CD4-positive, alpha-beta memory T cell (primary cell): ENCODE data around the gene RNF213. TPM values are rescaled to one million over a fixed set of nuclear protein-coding genes. Genes with fewer than 3 reads are reported as not detected.
"Not testable (repeated sequence)": the region's sequence is repeated elsewhere in the genome, so short reads cannot be mapped to it uniquely, and the experiment has no call there.

Experiments used
- CTCF ChIA-PET: fragments of 350-600 bp; sonication (Branson Sonifier 250); formaldehyde crosslinking; loops from one replicate; lab custom pipeline; 2021; ENCODE audit warnings: inconsistent platforms; ENCODE audit not compliant: partially characterized antibody; lab: Charles Lee
- POLR2A ChIA-PET: fragments of 350-600 bp; sonication (Branson Sonifier 250); formaldehyde crosslinking; loops from one replicate; lab custom pipeline; 2021; ENCODE audit not compliant: partially characterized antibody; lab: Charles Lee
- DNase-seq, 5 donors: peaks; one replicate each; pipeline versions ENCODE4 v3.0.0 to v3.0.0-alpha.2; 2020 to 2022; ENCODE audit warnings: mixed read lengths in 1 of 5
- H3K27ac ChIP-seq: one replicate; pipeline ENCODE4 v1.7.0; 2013; ENCODE audit warnings: low read depth, low read length
- H3K27me3 ChIP-seq: 2 replicates; pipeline ENCODE4 v1.7.0; 2013; ENCODE audit warnings: mild to moderate bottlenecking, low read length, moderate library complexity; ENCODE audit not compliant: insufficient read depth
- H3K36me3 ChIP-seq: 2 replicates; pipeline ENCODE4 v1.7.0; 2013; ENCODE audit warnings: mild to moderate bottlenecking, low read length, moderate library complexity; ENCODE audit not compliant: insufficient read depth
- H3K4me1 ChIP-seq: 2 replicates; pipeline ENCODE4 v1.7.0; 2013; ENCODE audit warnings: mild to moderate bottlenecking, low read length, moderate library complexity; ENCODE audit not compliant: insufficient read depth
- H3K4me3 ChIP-seq, 2 donors: one replicate each; pipeline ENCODE4 v1.7.0; 2013; ENCODE audit warnings: low read length in 2 of 2, mild to moderate bottlenecking in 1 of 2
- H3K9me3 ChIP-seq, 2 donors: one replicate each; pipeline ENCODE4 v1.7.0; 2013; ENCODE audit warnings: low read length in 2 of 2, control low read depth in 1 of 2; ENCODE audit not compliant: control insufficient read depth in 1 of 2
- H3K27ac Mint-ChIP-seq, 7 donors: one replicate each; pipeline ENCODE4 v1.8.0; 2020 to 2021; ENCODE audit warnings: mixed read lengths in 7 of 7, mild to moderate bottlenecking in 6 of 7, inconsistent platforms in 3 of 7, moderate library complexity in 3 of 7
- H3K27me3 Mint-ChIP-seq, 2 donors: one replicate each; pipeline ENCODE4 v1.8.0; 2020 to 2021; ENCODE audit warnings: mixed read lengths in 2 of 2
- H3K36me3 Mint-ChIP-seq, 2 donors: one replicate each; pipeline ENCODE4 v1.8.0; 2020 to 2021; ENCODE audit warnings: mixed read lengths in 2 of 2, inconsistent platforms in 1 of 2, mild to moderate bottlenecking in 1 of 2
- H3K4me1 Mint-ChIP-seq, 4 donors: one replicate each; pipeline ENCODE4 v1.8.0; 2020 to 2021; ENCODE audit warnings: mixed read lengths in 4 of 4, mild to moderate bottlenecking in 1 of 4
- H3K4me3 Mint-ChIP-seq, 8 donors: one replicate each; pipeline ENCODE4 v1.8.0; 2020 to 2021; ENCODE audit warnings: mixed read lengths in 8 of 8, mild to moderate bottlenecking in 7 of 8, moderate library complexity in 6 of 8, inconsistent platforms in 3 of 8
- H3K9me3 Mint-ChIP-seq, 8 donors: one replicate each; pipeline ENCODE4 v1.8.0; 2020 to 2021; ENCODE audit warnings: mixed read lengths in 8 of 8, mild to moderate bottlenecking in 5 of 8, inconsistent platforms in 3 of 8, moderate library complexity in 1 of 8
- intact Hi-C: fragments of 100-400 bp; cut with micrococcal nuclease; formaldehyde crosslinking; loops from one replicate; pipeline ENCODE4 v1.15.1; 2023
- polyA plus RNA-seq, 2 donors: library from polyadenylated mRNA; unstranded; fragments of 300-500 nt; fragmentation: Illumina TruSeq; gene quantifications; one replicate each; pipeline ENCODE4 v1.2.3, GENCODE V29; 2021
- total RNA-seq, 2 experiments: library from RNA; stranded (reverse); gene quantifications; one replicate each; pipeline ENCODE4 v1.2.3, GENCODE V29; 2021

RNF213 gene
- total and polyA plus RNA-seq, 4 experiments from 2014 or later: 11.2 to 399 (median 217) TPM

DNA sequence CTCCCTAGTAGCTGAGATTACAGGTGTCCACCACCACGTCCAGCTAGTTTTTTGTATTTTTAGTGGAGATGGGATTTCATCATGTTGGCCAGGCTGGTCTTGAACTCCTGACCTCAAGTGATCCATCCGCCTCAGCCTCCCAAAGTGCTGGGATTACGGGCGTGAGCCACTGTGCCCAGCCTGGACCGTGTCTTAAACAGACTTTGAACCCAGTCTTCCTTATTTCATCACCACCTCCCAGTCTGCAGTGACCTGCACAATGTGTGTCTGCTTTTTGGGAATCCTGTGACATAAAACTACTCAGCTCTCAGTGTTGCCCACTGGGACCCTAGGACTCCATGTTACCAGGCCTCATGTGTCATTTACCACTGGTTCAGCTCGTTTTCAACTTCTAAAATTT is 70.3 kb downstream of the RNF213 start:
- H3K4me1 Mint-ChIP-seq: peaks cover 0 to 12% (median under 1%) of the 10 kb centered on the region in 4 donors
- H3K27ac ChIP-seq, POLR2A ChIA-PET: not testable (repeated sequence)

DNA sequence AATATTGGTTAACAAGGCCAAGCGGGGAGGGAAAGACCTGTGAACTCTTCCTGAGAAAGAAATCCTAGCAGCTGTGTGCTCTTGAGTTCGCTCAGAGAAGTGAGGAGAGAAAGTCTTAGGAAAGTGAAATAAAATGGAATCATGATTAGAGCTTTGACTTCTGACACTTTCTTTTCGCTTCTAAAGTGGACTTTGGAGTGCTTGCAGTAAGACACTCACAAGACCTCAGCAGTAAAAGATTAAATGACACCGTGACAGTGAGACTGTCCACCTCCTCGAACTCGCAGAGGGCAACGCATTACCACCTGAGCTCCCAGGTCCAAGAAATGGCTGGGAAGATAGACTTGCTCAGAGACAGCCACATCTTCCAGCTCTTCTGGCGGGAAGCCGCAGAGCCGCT is 71.2 kb downstream of the RNF213 start:
- DNase-seq: no peak
- Histone ChIP-seq H3K9me3 (no peaks in the 10 kb centered on the region), H3K4me1 (no peaks in the 10 kb centered on the region), H3K4me3 (no peak overlapping the region), H3K27me3 (no peaks in the 10 kb centered on the region), H3K27ac (no peak overlapping the region), H3K36me3 (peaks cover 90% of the 10 kb centered on the region)
- H3K36me3 Mint-ChIP-seq: peaks cover 78 to 79% of the 10 kb centered on the region in 2 donors
- no peaks in the 10 kb centered on the region for H3K9me3 Mint-ChIP-seq
- H3K27me3 Mint-ChIP-seq: no peaks in the 10 kb centered on the region
- intact Hi-C loops: no loop called here
- POLR2A ChIA-PET: no interaction called here
- H3K4me1 Mint-ChIP-seq: peaks cover 0 to 12% (median under 1%) of the 10 kb centered on the region in 4 donors
- CTCF ChIA-PET: interaction anchor here (1.2 kb wide), 1 partner anchor 135 kb away, joined by 4 read pairs; no protein-coding TSS in a partner anchor
- peak overlapping the region in 4 of 7 donors; percentile 40 to 54 (median 49) for H3K27ac Mint-ChIP-seq
- H3K4me3 Mint-ChIP-seq: no peak overlapping the region

More for the DNA sequence above, 70.3 kb downstream of the RNF213 start:
- Mint-ChIP-seq H3K36me3 (peaks cover 79 to 80% of the 10 kb centered on the region in 2 donors), H3K27ac (peak overlapping the region in 1 of 7 donors; percentile 1)
- H3K4me3 Mint-ChIP-seq, H3K4me3 ChIP-seq, H3K9me3 ChIP-seq, H3K4me1 ChIP-seq, intact Hi-C loops, DNase-seq, H3K9me3 Mint-ChIP-seq, H3K27me3 ChIP-seq, H3K27me3 Mint-ChIP-seq: not testable (repeated sequence)
- CTCF ChIA-PET: interaction anchor here (1.2 kb wide), 1 partner anchor 135 kb away, joined by 4 read pairs; no protein-coding TSS in a partner anchor
- H3K36me3 ChIP-seq: peaks cover 90% of the 10 kb centered on the region

DNA sequence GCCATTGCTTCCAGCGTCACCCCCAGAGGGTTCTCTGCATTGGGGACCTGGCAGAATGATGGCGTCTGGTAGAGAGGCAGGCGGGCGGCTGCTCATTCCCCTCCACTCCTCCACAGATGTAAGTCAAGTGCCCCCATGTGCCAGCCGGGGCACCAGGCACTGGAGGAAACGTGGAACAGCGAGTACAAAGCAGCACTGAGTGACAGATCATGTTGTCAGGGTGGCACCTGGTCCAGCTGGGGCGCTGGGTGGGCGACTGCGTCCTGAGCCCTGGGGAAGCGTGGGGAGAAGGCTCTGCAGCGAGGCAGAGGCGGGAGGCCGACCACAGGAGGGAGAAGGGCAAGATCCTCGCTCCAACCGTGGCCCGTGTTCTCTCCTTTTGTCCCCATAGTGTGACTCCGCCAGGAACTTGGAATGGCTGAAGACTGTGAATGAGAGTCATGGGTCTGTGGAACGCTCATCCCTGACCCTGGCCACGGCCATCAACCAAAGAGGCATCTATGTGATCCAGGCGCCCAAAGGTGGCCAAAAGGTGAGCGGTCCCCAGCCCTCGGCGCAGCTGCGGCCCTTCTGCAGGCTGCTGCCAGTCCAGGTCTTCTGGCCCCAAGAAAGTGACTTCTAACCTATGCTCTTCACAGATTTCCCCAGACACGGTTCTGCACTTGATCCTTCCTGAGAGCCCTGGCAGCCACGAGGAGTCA is 76.7 kb downstream of the RNF213 start:
- no peak overlapping the region for H3K27ac ChIP-seq
- peaks cover 0 to 1% (median 0%) of the 10 kb centered on the region in 8 donors for H3K9me3 Mint-ChIP-seq
- peaks cover 81% of the 10 kb centered on the region for H3K36me3 ChIP-seq
- H3K4me1 ChIP-seq: no peaks in the 10 kb centered on the region
- peaks cover 58 to 66% of the 10 kb centered on the region in 2 donors for H3K36me3 Mint-ChIP-seq
- intact Hi-C loops: no loop called here
- H3K4me3 ChIP-seq: no peak overlapping the region
- DNase-seq: no peak
- H3K4me1 Mint-ChIP-seq: peaks cover 0 to 4% (median 1%) of the 10 kb centered on the region in 4 donors
- CTCF ChIA-PET: no interaction called here
- no peak overlapping the region for H3K4me3 Mint-ChIP-seq
- no peaks in the 10 kb centered on the region for H3K9me3 ChIP-seq
- no peaks in the 10 kb centered on the region for H3K27me3 ChIP-seq
- H3K27me3 Mint-ChIP-seq: no peaks in the 10 kb centered on the region
- POLR2A ChIA-PET: no interaction called here
- peak overlapping the region in 1 of 7 donors; percentile 23 for H3K27ac Mint-ChIP-seq

DNA sequence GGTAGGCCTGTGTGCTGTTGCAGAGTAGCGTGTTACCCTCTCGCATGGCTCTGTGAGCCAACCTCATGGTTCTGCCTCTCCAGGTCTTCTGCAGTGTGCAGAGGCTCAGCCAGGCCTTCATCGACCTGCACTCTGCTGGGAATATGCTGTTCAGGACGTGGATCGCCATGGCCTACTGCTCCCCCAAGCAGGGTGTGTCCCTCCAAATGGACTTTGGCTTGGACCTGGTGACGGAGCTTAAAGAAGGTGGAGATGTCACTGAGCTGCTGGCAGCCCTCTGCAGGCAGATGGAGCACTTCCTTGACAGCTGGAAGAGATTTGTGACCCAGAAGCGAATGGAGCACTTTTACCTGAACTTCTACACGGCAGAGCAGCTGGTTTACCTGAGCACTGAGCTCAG is 78.5 kb downstream of the RNF213 start:
- Histone ChIP-seq H3K4me3 (no peak overlapping the region), H3K27me3 (no peaks in the 10 kb centered on the region), H3K27ac (no peak overlapping the region), H3K36me3 (peaks cover 82% of the 10 kb centered on the region), H3K9me3 (no peaks in the 10 kb centered on the region), H3K4me1 (no peaks in the 10 kb centered on the region)
- Mint-ChIP-seq H3K9me3 (peaks cover 0 to 1% (median 0%) of the 10 kb centered on the region in 8 donors), H3K27ac (no peak overlapping the region), H3K4me3 (no peak overlapping the region), H3K27me3 (no peaks in the 10 kb centered on the region), H3K4me1 (peaks cover 0 to 4% (median 1%) of the 10 kb centered on the region in 4 donors), H3K36me3 (peaks cover 58 to 70% of the 10 kb centered on the region in 2 donors)
- DNase-seq: no peak
- intact Hi-C loops: no loop called here
- ChIA-PET CTCF (no interaction called here), POLR2A (interaction anchor here (1.1 kb wide), 1 partner anchor 38 kb away, joined by 5 read pairs; no protein-coding TSS in a partner anchor)

DNA sequence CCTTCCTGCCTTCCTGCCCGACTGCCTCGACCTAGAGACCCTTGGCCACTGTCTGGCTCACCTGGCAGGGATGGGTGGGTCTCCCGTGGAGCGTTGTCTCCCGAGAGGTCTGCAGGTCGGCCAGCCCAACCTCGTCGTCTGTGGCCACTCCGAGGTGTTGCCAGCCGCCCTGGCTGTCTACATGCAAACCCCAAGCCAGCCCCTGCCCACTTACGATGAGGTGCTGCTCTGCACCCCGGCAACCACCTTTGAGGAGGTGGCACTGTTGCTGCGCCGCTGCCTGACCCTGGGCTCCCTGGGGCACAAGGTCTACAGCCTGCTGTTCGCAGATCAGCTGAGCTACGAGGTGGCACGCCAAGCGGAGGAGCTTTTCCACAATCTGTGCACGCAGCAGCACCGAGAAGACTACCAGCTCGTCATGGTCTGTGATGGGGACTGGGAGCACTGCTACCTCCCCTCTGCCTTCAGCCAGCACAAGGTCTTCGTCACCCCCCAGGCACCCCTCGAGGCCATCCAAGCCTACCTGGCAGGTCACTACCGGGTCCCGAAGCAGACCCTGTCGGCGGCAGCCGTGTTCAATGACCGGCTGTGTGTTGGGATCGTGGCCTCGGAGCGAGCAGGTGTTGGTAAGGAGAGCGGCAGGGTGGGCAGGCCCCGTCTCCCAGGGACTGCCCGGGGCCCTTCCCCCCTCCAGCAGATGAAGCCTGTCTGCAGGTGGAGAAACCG is 79.2 kb downstream of the RNF213 start:
- Mint-ChIP-seq H3K27me3 (no peaks in the 10 kb centered on the region), H3K9me3 (peaks cover 0 to 1% (median 0%) of the 10 kb centered on the region in 8 donors), H3K4me3 (no peak overlapping the region), H3K27ac (no peak overlapping the region), H3K36me3 (peaks cover 62 to 75% of the 10 kb centered on the region in 2 donors), H3K4me1 (peaks cover 0 to 4% (median 1%) of the 10 kb centered on the region in 4 donors)
- H3K4me3 ChIP-seq: no peak overlapping the region
- peaks cover 86% of the 10 kb centered on the region for H3K36me3 ChIP-seq
- no peaks in the 10 kb centered on the region for H3K9me3 ChIP-seq
- no peak overlapping the region for H3K27ac ChIP-seq
- DNase-seq: no peak
- intact Hi-C loops: no loop called here
- CTCF ChIA-PET: no interaction called here
- POLR2A ChIA-PET: interaction anchor here (0.7 to 1.1 kb wide), 2 partner anchors 37 to 200 kb away, joined by 4 to 5 read pairs; no protein-coding TSS in a partner anchor
- H3K27me3 ChIP-seq: no peaks in the 10 kb centered on the region
- no peaks in the 10 kb centered on the region for H3K4me1 ChIP-seq

DNA sequence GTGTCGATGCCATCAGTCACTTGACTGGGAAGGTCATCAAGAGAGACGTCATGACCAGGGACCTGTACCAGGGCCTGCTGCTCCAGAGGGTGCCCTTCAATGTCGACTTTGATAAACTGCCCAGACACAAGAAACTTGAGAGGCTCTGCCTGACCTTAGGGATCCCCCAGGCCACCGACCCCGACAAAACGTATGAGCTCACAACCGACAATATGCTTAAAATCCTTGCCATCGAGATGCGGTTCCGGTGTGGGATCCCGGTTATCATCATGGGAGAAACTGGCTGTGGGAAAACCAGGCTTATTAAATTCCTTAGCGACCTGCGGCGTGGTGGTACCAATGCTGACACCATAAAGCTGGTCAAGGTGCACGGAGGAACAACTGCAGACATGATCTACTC is 84.7 kb downstream of the RNF213 start:
- Histone ChIP-seq H3K9me3 (no peaks in the 10 kb centered on the region), H3K4me3 (no peak overlapping the region), H3K36me3 (peaks cover 92% of the 10 kb centered on the region), H3K27me3 (no peaks in the 10 kb centered on the region), H3K27ac (no peak overlapping the region), H3K4me1 (no peaks in the 10 kb centered on the region)
- peaks cover 73 to 92% of the 10 kb centered on the region in 2 donors for H3K36me3 Mint-ChIP-seq
- ChIA-PET CTCF (interaction anchor here (2.2 kb wide), 1 partner anchor 17 kb away, joined by 6 read pairs; no protein-coding TSS in a partner anchor), POLR2A (no interaction called here)
- no peaks in the 10 kb centered on the region for H3K27me3 Mint-ChIP-seq
- H3K27ac Mint-ChIP-seq: no peak overlapping the region
- peaks cover 0 to 3% (median 1%) of the 10 kb centered on the region in 4 donors for H3K4me1 Mint-ChIP-seq
- intact Hi-C loops: no loop called here
- DNase-seq: no peak
- H3K9me3 Mint-ChIP-seq: peaks cover 0 to 4% (median 0%) of the 10 kb centered on the region in 8 donors
- no peak overlapping the region for H3K4me3 Mint-ChIP-seq
